Pons (tissue), 1 donor: ENCODE data around the gene GHRL.

Experiments used
- DNase-seq: peaks from one replicate; pipeline ENCODE4 v3.0.0-alpha.2; 2016; ENCODE audit warnings: low spot score

GHRL gene

DNA sequence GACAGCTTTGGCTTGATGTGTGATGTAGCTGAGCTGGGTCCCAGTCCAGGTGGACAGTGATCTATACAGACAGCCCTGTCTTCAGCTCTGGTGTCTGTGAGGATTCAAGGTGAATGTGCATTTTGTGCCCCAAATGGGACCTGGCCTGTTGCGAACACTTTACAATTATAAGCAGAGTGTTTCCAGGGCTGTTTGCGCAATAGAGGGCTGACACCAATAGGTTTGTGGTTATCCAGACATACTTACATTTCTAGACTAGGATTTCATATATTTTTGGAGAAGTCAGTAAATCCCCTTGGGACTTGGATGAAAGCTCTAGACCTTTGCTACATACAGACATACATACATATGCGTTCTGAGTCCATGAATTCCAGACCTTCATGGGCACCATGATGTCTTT, 48.7 kb downstream of the GHRL start:
- no peak for DNase-seq

DNA sequence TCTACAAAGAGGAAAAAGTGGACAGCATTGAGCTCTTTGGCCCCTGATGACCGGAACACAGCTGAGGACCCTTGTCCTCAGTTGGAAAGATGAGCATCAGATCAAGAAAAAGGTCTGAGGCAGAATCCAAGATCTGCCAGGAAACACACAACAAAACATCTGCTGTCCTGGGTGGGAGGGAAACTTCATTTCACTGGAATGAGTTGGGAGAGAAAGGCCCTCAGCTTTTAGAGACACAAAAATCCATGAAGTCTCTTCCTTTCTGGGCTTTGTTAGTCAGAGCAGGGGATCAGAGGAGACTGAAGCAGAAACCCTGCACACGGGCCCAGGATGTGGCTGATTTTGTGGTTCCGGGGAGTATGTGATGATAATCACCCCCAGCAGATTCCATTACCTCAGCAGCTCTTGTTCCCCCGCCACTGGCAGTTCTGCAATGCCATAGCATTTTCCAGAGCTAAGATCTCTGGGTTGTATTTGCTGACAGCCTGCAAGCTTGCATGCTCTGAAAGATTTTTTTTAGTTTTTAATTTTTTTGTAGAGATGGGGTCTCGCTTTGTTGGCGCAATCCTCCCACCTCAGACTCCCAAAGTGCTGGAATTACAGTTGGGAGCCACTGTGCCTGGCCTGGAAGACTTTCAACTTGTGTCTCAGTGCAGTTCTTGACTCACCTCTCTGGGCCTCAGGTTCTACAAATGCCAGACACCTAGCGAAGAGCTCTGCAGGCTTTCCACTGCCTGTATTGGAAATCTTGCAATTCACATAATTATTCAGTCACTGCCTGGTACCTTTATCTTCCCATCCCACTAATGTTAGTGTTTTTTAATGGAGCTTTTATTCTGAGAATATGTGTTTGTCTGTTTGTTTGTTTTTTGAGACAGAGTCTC, 50.3 kb downstream of the GHRL start:
- no peak for DNase-seq

DNA sequence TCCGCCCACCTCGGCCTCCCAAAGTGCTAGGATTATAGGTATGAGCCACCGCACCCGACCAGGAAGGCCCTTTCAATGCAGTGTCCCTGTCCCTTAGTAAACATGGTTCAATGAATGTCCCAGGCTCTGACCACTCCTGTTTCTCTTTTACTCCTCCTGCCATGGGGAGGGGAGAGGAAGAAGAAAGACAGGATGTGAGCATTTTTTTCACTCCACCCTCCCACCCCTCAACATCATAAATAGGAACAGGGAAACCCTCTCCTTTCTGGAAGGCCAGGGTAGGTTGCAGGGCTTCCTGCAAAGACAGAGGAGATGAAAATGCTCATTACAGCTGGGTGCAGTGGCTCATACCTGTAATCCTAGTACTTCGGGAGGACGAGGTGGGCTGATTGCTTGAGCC, 51.9 kb downstream of the GHRL start:
- no peak for DNase-seq

DNA sequence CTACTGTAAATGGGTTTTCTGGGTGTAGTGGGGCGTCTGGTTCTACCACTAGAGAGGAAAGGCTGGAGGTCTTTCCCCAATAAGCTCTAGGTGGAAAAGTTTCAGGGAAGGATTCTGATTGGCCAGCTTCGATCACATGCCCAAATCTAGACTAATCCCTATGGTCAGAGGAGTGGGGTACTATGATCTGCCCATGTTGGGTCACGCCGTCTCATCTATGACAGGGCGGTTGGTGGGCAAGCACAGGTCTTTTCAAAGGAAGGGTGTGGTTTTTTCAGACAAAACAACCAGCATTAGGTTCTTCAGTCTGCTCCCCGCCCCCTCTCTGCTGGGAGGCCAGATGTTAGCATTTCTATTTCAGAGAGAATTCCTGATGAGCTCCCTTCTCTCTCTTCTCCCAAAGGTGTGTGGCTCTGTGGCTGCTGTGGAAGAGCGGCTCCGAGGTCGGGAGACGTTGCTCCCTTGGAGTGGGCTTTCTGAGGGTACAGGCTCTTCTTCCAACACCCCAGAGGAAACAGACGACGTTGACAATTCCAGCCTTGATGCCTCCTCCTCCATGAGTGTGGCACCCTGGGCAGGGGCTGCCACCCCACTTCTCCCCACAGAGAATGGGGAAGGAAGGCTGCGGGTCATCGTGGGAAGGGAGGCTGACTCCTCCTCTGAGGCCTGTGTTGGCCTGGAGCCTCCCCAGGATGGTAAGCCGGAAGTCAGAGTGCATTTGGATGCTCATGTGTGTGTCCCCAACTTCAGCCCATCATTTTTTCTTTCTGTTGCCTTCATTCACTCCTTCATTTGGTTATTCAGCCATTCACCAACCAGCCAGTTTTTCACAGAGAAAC, 54.2 kb downstream of the GHRL start:
- no peak for DNase-seq
